GM12864 (cell line): ENCODE measurements around the gene PRKAG2.

ENCODE experiments used
- DNase-seq: peaks from one replicate; pipeline ENCODE4 v3.0.0-alpha.2; 2011; ENCODE audit warnings: low read depth
- H3K4me3 ChIP-seq: 2 replicates; pipeline ENCODE4 v1.5.1; 2011; ENCODE audit warnings: mild to moderate bottlenecking, low read depth, low read length, control low read depth
- TF ChIP-seq, protein P1 (sequence below): IDR thresholded peaks from 2 replicates; pipeline ENCODE4 v1.5.1; 2011; ENCODE audit warnings: low read depth, mild to moderate bottlenecking, moderate library complexity, low read length, control low read depth, inconsistent platforms; ENCODE audit errors: missing control alignments

Gene PRKAG2

DNA sequence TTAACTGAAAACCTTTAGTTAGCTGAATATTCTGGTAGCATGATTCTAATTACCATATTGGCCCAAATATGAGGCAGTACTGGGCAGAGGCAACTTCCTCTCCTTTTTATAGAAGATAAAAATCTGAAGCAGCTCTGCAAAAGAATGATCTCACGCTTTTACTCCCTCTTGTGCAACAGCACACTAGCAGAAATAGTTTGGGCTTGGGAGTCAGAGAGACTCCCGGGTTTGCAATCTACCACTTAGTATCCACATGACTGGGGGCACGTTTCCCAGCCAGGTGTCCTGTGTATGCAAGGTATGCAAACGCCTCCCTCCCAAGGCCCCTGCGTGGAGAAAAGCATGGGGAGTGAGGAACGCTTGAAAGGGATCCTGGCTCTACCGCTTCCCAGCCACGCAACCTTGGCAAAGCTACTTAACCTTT, 310.0 kb downstream of the PRKAG2 start:
- TF ChIP-seq, protein P1, sequence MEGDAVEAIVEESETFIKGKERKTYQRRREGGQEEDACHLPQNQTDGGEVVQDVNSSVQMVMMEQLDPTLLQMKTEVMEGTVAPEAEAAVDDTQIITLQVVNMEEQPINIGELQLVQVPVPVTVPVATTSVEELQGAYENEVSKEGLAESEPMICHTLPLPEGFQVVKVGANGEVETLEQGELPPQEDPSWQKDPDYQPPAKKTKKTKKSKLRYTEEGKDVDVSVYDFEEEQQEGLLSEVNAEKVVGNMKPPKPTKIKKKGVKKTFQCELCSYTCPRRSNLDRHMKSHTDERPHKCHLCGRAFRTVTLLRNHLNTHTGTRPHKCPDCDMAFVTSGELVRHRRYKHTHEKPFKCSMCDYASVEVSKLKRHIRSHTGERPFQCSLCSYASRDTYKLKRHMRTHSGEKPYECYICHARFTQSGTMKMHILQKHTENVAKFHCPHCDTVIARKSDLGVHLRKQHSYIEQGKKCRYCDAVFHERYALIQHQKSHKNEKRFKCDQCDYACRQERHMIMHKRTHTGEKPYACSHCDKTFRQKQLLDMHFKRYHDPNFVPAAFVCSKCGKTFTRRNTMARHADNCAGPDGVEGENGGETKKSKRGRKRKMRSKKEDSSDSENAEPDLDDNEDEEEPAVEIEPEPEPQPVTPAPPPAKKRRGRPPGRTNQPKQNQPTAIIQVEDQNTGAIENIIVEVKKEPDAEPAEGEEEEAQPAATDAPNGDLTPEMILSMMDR: no peak
- no peak for DNase-seq
- no peak overlapping the region for H3K4me3 ChIP-seq

DNA sequence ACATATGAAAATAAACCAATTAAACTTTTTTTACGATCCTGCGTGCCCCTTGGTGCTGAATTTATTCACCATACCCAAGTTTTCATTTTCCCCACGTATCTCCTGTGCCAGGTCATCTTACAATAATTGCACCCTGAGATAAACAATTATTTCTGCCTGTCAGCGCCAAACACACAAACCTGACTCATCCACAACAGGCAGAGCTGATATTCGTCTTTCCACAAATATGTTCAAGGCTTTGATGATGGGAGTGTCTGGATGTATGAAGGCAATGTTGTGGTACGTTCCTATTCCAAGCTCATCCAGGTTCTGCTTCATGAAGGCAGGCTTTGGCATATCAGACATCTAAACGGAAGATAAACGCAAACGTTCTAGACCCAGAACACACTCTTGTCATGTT, 311.4 kb downstream of the PRKAG2 start:
- H3K4me3 ChIP-seq: no peak overlapping the region
- TF ChIP-seq, protein P1: no peak
- DNase-seq: no peak

DNA sequence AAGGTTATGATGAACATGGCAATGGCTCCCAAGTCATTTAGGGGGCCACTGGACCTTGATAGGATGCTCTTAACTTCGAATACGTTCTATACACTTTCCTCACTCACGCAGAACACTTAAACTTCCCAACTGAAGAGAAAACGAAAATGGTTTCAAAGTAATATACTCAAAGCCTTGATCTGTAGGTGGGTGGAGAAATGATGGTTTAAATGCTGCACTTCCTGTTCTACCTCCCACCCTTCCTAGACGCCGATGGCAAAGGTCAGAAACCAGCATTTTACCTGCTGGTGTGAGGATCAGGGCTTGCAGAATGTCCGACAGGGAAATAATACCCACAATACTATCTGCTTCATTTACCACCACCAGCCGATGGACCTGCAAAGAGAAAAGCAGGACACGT, 316.7 kb downstream of the PRKAG2 start:
- TF ChIP-seq, protein P1: no peak
- DNase-seq: no peak
- no peak overlapping the region for H3K4me3 ChIP-seq

DNA sequence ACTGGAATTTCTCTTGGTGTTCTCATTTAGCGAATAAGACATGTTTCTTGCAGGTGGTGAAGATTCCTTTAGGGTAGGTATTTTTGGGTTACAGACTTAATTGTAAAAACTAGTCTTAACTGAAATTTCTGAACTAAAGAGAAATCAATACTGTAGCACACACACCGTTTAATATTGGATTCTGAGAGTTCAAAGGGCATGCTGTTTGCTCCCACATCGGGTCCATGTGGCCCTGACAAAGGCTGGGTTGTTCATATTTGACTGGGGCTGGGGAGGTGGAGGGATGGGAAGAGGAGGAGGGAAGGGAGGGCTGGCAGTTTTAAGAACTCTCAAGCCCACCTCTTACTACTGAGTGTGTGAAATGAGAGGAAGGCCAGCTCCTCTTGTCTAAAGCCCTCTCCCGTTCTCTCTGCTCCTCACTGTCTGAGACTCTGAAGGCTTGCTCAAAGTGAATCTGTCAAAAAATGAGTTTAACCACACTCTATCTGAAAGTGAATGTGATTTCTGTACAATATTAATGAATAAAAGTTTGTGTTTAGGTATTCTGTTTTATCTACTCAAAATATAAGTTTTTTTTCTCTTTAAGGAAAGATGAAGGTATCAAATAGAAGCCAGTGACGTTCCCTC, 317.2 kb downstream of the PRKAG2 start:
- TF ChIP-seq, protein P1: no peak
- no peak for DNase-seq
- H3K4me3 ChIP-seq: no peak overlapping the region

DNA sequence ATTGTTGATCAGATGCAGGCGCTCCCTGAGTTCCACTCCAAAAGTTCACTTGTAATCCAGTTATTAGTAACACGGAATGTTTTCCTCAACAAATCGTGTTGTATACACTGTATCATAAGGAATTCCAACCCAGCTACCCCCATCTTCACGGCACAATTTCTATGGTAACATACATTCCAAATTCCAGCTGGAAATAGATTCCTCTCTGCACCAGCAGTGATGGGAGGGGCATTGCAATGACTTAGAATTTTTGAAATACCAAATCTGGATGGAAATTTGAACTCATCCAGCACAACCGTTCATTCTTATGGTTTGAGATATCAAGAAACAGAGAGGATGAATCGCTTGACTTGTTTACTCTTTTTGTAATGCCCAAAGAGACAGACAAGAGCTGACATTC, 318.3 kb downstream of the PRKAG2 start:
- no peak overlapping the region for H3K4me3 ChIP-seq
- no peak for DNase-seq
- TF ChIP-seq, protein P1: no peak

DNA sequence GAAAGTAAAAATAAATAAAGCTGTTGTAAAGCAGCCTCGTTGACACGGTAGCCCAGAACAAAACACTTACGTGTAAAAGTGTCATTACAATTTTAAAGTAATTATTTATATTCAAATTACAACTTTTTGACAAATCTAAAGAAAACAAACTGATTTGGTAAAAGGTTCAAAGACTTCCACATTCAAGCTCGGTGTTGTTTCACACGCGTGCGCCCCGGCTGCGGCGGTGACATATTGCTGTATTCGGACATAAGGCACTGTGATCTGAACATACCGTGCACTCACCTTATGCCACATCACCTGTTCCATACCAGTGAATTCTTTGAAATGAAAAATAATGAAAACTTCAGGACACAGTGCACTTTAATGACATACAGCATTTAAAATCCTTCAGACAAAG, 320.3 kb downstream of the PRKAG2 start:
- no peak for DNase-seq
- no peak overlapping the region for H3K4me3 ChIP-seq
- TF ChIP-seq, protein P1: no peak

DNA sequence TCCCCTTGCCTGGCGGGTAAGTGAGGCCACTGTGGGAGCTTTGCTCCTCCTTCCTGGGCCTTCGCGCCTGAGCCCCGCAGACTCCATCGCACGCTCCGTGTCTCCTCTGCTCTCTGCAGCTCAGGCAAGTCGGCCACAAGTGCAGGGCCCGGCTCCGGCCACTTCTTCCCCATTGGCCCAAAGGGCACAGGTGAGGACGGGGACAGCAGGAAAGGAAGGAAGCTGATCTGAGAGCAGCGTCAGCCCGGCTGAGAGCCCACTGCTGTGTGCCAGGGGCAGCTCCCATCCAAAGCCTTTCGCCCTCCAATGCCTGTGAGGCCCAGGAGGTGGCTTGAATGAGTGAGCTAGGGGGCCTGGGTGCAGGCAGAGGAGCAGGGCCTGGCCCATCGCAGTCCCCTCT, 323.6 kb downstream of the PRKAG2 start:
- TF ChIP-seq, protein P1: no peak
- no peak overlapping the region for H3K4me3 ChIP-seq
- no peak for DNase-seq
